Left ventricle myocardium inferior (tissue), 1 donor: ENCODE measurements around the gene MYOD1. TPM values are rescaled to one million over a fixed set of nuclear protein-coding genes. Genes with fewer than 3 reads are reported as not detected.

ENCODE experiments used
- DNase-seq: peaks from one replicate; pipeline ENCODE4 v3.0.0-alpha.2; 2020
- H3K27ac ChIP-seq: fragments of 200-600 bp; replicated peaks from 2 replicates; pipeline ENCODE4 v1.8.0; 2021
- H3K27me3 ChIP-seq: fragments of 200-600 bp; 2 replicates; pipeline ENCODE4 v1.8.0; 2021; ENCODE audit warnings: low read depth
- H3K36me3 ChIP-seq: fragments of 200-600 bp; 2 replicates; pipeline ENCODE4 v1.8.0; 2021
- H3K4me1 ChIP-seq: fragments of 200-600 bp; 2 replicates; pipeline ENCODE4 v1.8.0; 2021
- H3K4me3 ChIP-seq: fragments of 200-600 bp; 2 replicates; pipeline ENCODE4 v1.8.0; 2021; ENCODE audit warnings: mild to moderate bottlenecking, moderate library complexity
- H3K9me3 ChIP-seq: fragments of 200-600 bp; replicated peaks from 2 replicates; pipeline ENCODE4 v1.8.0; 2021
- intact Hi-C: fragments of 100-400 bp; cut with micrococcal nuclease; formaldehyde crosslinking; loops from one replicate; pipeline ENCODE4 v1.11.0; 2022
- total RNA-seq: library from RNA; stranded (reverse); fragmentation: NEBNext Ultra II Directional; extraction: Animal tissue kit (Norgen Biotek cat#: 25700); gene quantifications from one replicate; pipeline ENCODE4 v1.2.1, GENCODE V29; 2021
- TF ChIP-seq, protein P1 (sequence below): fragments of 200-600 bp; IDR thresholded peaks from 2 replicates; pipeline ENCODE4 v1.8.0; 2021; ENCODE audit warnings: antibody characterized with exemption, mild to moderate bottlenecking, borderline replicate concordance
- donor health status: DM: no; HTN: yes; CAD: no; lungs with severe emphysema.

The MYOD1 gene
- total RNA-seq, 1 donor from 2014 or later, result not detected

GRCh38 chr11:17730608-17731462, 11.5 kb downstream of the MYOD1 start:
- Histone ChIP-seq H3K27me3 (peaks cover 60% of the 10 kb centered on the region), H3K4me3 (no peak overlapping the region), H3K9me3 (no peaks in the 10 kb centered on the region), H3K36me3 (no peaks in the 10 kb centered on the region), H3K4me1 (peaks cover 14% of the 10 kb centered on the region), H3K27ac (no peak overlapping the region)
- DNase-seq, result peak; percentile 83
- TF ChIP-seq, protein P1, sequence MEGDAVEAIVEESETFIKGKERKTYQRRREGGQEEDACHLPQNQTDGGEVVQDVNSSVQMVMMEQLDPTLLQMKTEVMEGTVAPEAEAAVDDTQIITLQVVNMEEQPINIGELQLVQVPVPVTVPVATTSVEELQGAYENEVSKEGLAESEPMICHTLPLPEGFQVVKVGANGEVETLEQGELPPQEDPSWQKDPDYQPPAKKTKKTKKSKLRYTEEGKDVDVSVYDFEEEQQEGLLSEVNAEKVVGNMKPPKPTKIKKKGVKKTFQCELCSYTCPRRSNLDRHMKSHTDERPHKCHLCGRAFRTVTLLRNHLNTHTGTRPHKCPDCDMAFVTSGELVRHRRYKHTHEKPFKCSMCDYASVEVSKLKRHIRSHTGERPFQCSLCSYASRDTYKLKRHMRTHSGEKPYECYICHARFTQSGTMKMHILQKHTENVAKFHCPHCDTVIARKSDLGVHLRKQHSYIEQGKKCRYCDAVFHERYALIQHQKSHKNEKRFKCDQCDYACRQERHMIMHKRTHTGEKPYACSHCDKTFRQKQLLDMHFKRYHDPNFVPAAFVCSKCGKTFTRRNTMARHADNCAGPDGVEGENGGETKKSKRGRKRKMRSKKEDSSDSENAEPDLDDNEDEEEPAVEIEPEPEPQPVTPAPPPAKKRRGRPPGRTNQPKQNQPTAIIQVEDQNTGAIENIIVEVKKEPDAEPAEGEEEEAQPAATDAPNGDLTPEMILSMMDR, result peak; percentile 86
- intact Hi-C loops, result loop anchor here (2.0 kb wide), 1 partner anchor 248 kb away; no protein-coding TSS in a partner anchor

GRCh38 chr11:17733261-17733660, 13.9 kb downstream of the MYOD1 start:
- Histone ChIP-seq H3K27me3 (peaks cover 84% of the 10 kb centered on the region), H3K36me3 (no peaks in the 10 kb centered on the region), H3K4me1 (peaks cover 21% of the 10 kb centered on the region), H3K9me3 (no peaks in the 10 kb centered on the region), H3K27ac (no peak overlapping the region), H3K4me3 (no peak overlapping the region)
- TF ChIP-seq, protein P1, result no peak
- no peak for DNase-seq
- intact Hi-C loops, result no loop called here

DNA sequence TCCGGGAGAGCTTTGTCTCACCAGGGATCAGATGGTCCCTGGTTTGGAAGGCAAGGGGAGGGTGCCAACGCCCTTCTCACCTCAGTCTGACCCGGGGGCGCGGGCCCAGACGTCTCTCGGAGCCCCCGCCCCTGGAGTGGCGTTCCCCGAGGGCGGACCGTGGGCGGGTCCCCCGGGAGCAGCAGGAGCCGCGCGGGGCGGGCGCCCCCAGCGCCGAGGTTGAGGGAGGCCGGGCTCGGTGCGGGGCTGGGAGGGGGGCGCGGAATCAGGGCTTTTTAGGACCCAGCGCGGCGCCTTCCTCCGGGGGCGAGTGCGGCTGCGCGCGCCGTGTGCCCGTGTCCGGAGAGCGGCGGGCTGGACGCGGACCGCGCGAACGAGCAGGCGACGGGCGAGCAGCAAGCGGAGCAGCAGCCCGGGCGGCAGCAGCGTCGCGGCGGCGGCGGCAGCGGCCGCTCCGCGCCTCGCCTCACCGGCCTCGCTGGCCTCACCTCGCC, 15.1 kb downstream of the MYOD1 start, which contains the start of gene KCNC1:
KCNC1 (plus strand) TSS at position 364 of the 494 bp plus-strand sequence. CDS start 1,222 bp downstream, outside the sequence.
- peak within 1 kb of the TSS; percentile 67 for H3K4me3 ChIP-seq
- TF ChIP-seq, protein P1, result no peak
- peaks cover 21% of the 10 kb centered on the region for H3K4me1 ChIP-seq
- intact Hi-C loops, result no loop called here
- no peaks in the 10 kb centered on the region for H3K9me3 ChIP-seq
- no peak for DNase-seq
- H3K36me3 ChIP-seq, result no peaks in the 10 kb centered on the region
- H3K27ac ChIP-seq, result no peak within 1 kb of the TSS
- H3K27me3 ChIP-seq, result peaks cover 92% of the 10 kb centered on the region

- H3K36me3 ChIP-seq, result no peaks in the 10 kb centered on the region
- peaks cover 92% of the 10 kb centered on the region for H3K27me3 ChIP-seq
- peaks cover 21% of the 10 kb centered on the region for H3K4me1 ChIP-seq
- peak; percentile 66 for DNase-seq
- no peaks in the 10 kb centered on the region for H3K9me3 ChIP-seq
- intact Hi-C loops, result no loop called here
- TF ChIP-seq, protein P1, result no peak
- no peak overlapping the region for H3K27ac ChIP-seq
- H3K4me3 ChIP-seq, result peak overlapping the region; percentile 67
These were observed 15.8 kb downstream of the MYOD1 start for GRCh38 chr11:17734986-17735817.

DNA sequence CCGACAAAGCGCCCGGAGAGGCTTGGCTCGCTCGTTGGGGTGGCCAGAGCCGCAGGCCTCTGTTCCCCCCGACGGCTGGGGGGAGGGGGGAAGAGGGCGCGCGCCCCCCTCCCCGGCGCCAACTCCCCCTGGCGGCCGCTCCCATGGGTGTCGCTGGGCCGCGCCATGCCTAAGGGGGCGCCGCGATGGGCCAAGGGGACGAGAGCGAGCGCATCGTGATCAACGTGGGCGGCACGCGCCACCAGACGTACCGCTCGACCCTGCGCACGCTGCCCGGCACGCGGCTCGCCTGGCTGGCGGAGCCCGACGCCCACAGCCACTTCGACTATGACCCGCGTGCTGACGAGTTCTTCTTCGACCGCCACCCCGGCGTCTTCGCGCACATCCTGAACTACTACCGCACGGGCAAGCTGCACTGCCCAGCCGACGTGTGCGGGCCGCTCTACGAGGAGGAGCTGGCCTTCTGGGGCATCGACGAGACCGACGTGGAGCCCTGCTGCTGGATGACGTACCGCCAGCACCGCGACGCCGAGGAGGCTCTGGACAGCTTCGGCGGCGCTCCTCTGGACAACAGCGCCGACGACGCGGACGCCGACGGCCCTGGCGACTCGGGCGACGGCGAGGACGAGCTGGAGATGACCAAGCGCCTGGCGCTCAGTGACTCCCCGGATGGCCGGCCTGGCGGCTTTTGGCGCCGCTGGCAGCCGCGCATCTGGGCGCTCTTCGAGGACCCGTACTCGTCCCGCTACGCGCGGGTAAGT, 16.6 kb downstream of the MYOD1 start:
- intact Hi-C loops, result no loop called here
- TF ChIP-seq, protein P1, result peak; percentile 20
- Histone ChIP-seq H3K36me3 (no peaks in the 10 kb centered on the region), H3K27me3 (peaks cover 92% of the 10 kb centered on the region), H3K4me1 (peaks cover 21% of the 10 kb centered on the region), H3K9me3 (no peaks in the 10 kb centered on the region), H3K4me3 (peak overlapping the region; percentile 67), H3K27ac (no peak overlapping the region)
- no peak for DNase-seq
